SK-N-SH treated with all-trans-retinoic acid at 6 μM for 48 hours (cell line): ENCODE results near the gene SURF2.

ENCODE experiments used
- ATAC-seq: fragments of 200-7000 bp; cut with Tn5 transposase; 3 replicates; pipeline ENCODE4 v1.9.1; 2020; ENCODE audit warnings: mild to moderate bottlenecking, moderate library complexity
- ARNTL ChIP-seq: fragments of 450-650 bp; formaldehyde crosslinking; IDR thresholded peaks from 2 replicates; pipeline ENCODE4 v1.5.0; 2020; ENCODE audit warnings: low read depth, mild to moderate bottlenecking, moderate library complexity, borderline replicate concordance
- BACH2 ChIP-seq: fragments of 250-450 bp; sonication (Bioruptor Pico); IDR thresholded peaks from 2 replicates; pipeline ENCODE4 v1.9.0; 2021; ENCODE audit warnings: mild to moderate bottlenecking, borderline replicate concordance
- CSDC2 ChIP-seq: fragments of 250-450 bp; sonication (Bioruptor Pico); IDR thresholded peaks from 2 replicates; pipeline ENCODE4 v1.5.0; 2020; ENCODE audit warnings: mild to moderate bottlenecking, moderate library complexity
- ESRRG ChIP-seq: fragments of 250-450 bp; sonication (Bioruptor Pico); IDR thresholded peaks from 2 replicates; pipeline ENCODE4 v1.6.1; 2021; ENCODE audit warnings: mild to moderate bottlenecking
- GLIS3 ChIP-seq: fragments of 250-450 bp; sonication (Bioruptor Pico); IDR thresholded peaks from 2 replicates; pipeline ENCODE4 v1.5.0; 2020; ENCODE audit warnings: mild to moderate bottlenecking, moderate library complexity
- ISL1 ChIP-seq: fragments of 250-450 bp; sonication (Bioruptor Pico); IDR thresholded peaks from 2 replicates; pipeline ENCODE4 v2.1.2; 2022; ENCODE audit warnings: mild to moderate bottlenecking, moderate library complexity
- OSR1 ChIP-seq: fragments of 250-450 bp; sonication (Bioruptor Pico); IDR thresholded peaks from 2 replicates; pipeline ENCODE4 v1.8.0; 2022; ENCODE audit warnings: moderate library complexity, mild to moderate bottlenecking, inconsistent platforms
- PPARA ChIP-seq: fragments of 250-450 bp; sonication (Bioruptor Pico); IDR thresholded peaks from 2 replicates; pipeline ENCODE4 v1.5.0; 2020; ENCODE audit warnings: mild to moderate bottlenecking, borderline replicate concordance
- RARB ChIP-seq: fragments of 250-450 bp; sonication (Bioruptor Pico); IDR thresholded peaks from 2 replicates; pipeline ENCODE4 v1.8.0; 2021; ENCODE audit warnings: mild to moderate bottlenecking, moderate library complexity
- SNAI2 ChIP-seq: fragments of 250-450 bp; sonication (Bioruptor Pico); IDR thresholded peaks from 2 replicates; pipeline ENCODE4 v1.5.0; 2020; ENCODE audit warnings: mild to moderate bottlenecking, moderate library complexity
- TCF4 ChIP-seq: fragments of 250-450 bp; sonication (Bioruptor Pico); IDR thresholded peaks from 2 replicates; pipeline ENCODE4 v1.8.0; 2021; ENCODE audit warnings: mild to moderate bottlenecking, moderate library complexity, borderline replicate concordance
- TOX ChIP-seq: fragments of 250-450 bp; sonication (Bioruptor Pico); IDR thresholded peaks from 2 replicates; pipeline ENCODE4 v1.8.0; 2021; ENCODE audit warnings: mild to moderate bottlenecking, moderate library complexity, borderline replicate concordance
- ZC3H10 ChIP-seq: fragments of 250-450 bp; sonication (Bioruptor Pico); IDR thresholded peaks from 2 replicates; pipeline ENCODE4 v1.5.1; 2021; ENCODE audit warnings: mild to moderate bottlenecking, moderate library complexity
- ZFP30 ChIP-seq: fragments of 450-650 bp; formaldehyde crosslinking; IDR thresholded peaks from 2 replicates; pipeline ENCODE4 v1.5.0; 2022; ENCODE audit warnings: mild to moderate bottlenecking, moderate library complexity
- ZNF565 ChIP-seq: fragments of 450-650 bp; formaldehyde crosslinking; conservative IDR thresholded peaks from 2 replicates; pipeline ENCODE4 v1.5.0; 2020; ENCODE audit warnings: low read depth, mild to moderate bottlenecking, moderate library complexity
- ZNF70 ChIP-seq: fragments of 450-650 bp; formaldehyde crosslinking; IDR thresholded peaks from 2 replicates; pipeline ENCODE4 v1.5.0; 2020; ENCODE audit warnings: mild to moderate bottlenecking, moderate library complexity
- ZNF8 ChIP-seq: fragments of 450-650 bp; formaldehyde crosslinking; IDR thresholded peaks from 2 replicates; pipeline ENCODE4 v1.5.0; 2020; ENCODE audit warnings: mild to moderate bottlenecking, moderate library complexity
- TF ChIP-seq, protein P1 (sequence below): fragments of 250-450 bp; sonication (Bioruptor Pico); IDR thresholded peaks from 2 replicates; pipeline ENCODE4 v1.5.1; 2020; ENCODE audit warnings: low read depth, mild to moderate bottlenecking, moderate library complexity
- TF ChIP-seq, protein P2 (sequence below): fragments of 250-450 bp; sonication (Bioruptor Pico); IDR thresholded peaks from 2 replicates; pipeline ENCODE4 v1.5.1; 2021; ENCODE audit warnings: mild to moderate bottlenecking, moderate library complexity
- TF ChIP-seq, protein P3 (sequence below): fragments of 250-450 bp; sonication (Bioruptor Pico); IDR thresholded peaks from 2 replicates; pipeline ENCODE4 v1.5.0; 2020; ENCODE audit warnings: mild to moderate bottlenecking, moderate library complexity
- TF ChIP-seq, protein P4 (sequence below): fragments of 250-450 bp; sonication (Bioruptor Pico); IDR thresholded peaks from 2 replicates; pipeline ENCODE4 v1.8.0; 2021; ENCODE audit warnings: low read depth, mild to moderate bottlenecking, moderate library complexity, borderline replicate concordance
- TF ChIP-seq, protein P5 (sequence below): fragments of 250-450 bp; sonication (Bioruptor Pico); IDR thresholded peaks from 2 replicates; pipeline ENCODE4 v1.8.0; 2020; ENCODE audit warnings: mild to moderate bottlenecking, moderate library complexity, borderline replicate concordance

Gene SURF2

DNA sequence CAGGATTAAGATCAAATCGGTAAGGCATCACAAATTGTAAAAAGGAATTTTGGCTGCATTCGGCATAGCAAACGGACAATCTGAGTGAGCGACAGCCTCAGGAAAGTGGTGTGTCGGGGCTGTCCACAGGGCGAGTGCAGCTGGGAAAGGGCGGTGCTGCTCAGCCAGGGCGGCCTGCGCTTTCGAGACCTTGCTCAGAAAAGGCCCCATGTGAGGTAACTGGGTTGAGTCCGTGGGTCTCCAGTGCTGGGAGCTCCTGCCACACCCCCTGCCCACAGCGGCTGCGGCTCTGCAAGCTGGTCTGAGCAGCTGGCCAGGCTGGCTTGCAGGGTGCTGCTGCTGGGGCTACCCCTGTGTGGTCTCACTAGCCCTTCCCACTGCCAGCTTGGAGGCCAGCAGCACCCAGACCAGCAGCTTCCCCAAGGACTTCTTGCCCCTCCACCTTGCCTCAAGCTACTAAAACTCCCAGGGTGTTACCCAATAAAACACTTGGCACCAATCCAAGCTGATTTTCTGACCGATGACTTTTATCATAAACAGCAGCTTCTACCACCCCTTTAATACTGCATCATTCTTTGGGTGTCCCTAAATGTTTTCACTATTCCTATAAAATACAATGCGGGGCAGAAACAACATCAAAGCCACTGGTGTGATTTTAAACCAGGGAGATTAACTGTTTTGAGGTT lies 6.2 kb downstream of the SURF2 start:
- TF ChIP-seq PPARA (CRISPR knock-in tag) = no peak
- TF ChIP-seq ZNF565 (CRISPR knock-in tag) = no peak
- ATAC-seq = no peak

DNA sequence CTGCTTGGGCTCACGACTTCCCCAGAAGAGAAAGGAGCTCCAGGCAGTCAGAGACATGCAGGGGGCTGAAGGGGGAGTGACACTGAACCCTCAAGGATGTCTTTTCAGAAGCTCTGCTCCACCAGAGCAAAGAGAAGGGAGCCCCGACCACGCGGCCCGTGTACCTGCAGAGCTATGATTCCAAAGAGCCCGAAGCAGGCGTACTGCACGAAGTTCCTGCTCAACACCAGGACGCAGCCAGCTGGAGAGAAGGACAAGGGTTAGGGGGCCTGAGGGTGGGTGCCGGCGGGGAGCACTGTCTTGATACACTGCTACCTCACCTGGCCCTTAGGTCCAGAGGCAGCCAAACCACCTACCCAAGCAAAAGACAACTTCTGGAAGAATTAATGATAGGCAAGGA lies 10.1 kb downstream of the SURF2 start:
- ATAC-seq = no peak
- TF ChIP-seq OSR1 (CRISPR knock-in tag) (no peak), ZC3H10 (CRISPR knock-in tag) (no peak), CSDC2 (CRISPR knock-in tag) (no peak), ARNTL (no peak), ZFP30 (no peak), SNAI2 (CRISPR knock-in tag) (no peak), TOX (CRISPR knock-in tag) (no peak), PPARA (CRISPR knock-in tag) (no peak), ESRRG (CRISPR knock-in tag) (no peak)
- TF ChIP-seq, protein P1, sequence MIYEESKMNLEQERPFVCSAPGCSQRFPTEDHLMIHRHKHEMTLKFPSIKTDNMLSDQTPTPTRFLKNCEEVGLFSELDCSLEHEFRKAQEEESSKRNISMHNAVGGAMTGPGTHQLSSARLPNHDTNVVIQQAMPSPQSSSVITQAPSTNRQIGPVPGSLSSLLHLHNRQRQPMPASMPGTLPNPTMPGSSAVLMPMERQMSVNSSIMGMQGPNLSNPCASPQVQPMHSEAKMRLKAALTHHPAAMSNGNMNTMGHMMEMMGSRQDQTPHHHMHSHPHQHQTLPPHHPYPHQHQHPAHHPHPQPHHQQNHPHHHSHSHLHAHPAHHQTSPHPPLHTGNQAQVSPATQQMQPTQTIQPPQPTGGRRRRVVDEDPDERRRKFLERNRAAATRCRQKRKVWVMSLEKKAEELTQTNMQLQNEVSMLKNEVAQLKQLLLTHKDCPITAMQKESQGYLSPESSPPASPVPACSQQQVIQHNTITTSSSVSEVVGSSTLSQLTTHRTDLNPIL = no peak
- TF ChIP-seq, protein P2, sequence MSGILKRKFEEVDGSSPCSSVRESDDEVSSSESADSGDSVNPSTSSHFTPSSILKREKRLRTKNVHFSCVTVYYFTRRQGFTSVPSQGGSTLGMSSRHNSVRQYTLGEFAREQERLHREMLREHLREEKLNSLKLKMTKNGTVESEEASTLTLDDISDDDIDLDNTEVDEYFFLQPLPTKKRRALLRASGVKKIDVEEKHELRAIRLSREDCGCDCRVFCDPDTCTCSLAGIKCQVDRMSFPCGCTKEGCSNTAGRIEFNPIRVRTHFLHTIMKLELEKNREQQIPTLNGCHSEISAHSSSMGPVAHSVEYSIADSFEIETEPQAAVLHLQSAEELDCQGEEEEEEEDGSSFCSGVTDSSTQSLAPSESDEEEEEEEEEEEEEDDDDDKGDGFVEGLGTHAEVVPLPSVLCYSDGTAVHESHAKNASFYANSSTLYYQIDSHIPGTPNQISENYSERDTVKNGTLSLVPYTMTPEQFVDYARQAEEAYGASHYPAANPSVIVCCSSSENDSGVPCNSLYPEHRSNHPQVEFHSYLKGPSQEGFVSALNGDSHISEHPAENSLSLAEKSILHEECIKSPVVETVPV = no peak
- TF ChIP-seq, protein P3, sequence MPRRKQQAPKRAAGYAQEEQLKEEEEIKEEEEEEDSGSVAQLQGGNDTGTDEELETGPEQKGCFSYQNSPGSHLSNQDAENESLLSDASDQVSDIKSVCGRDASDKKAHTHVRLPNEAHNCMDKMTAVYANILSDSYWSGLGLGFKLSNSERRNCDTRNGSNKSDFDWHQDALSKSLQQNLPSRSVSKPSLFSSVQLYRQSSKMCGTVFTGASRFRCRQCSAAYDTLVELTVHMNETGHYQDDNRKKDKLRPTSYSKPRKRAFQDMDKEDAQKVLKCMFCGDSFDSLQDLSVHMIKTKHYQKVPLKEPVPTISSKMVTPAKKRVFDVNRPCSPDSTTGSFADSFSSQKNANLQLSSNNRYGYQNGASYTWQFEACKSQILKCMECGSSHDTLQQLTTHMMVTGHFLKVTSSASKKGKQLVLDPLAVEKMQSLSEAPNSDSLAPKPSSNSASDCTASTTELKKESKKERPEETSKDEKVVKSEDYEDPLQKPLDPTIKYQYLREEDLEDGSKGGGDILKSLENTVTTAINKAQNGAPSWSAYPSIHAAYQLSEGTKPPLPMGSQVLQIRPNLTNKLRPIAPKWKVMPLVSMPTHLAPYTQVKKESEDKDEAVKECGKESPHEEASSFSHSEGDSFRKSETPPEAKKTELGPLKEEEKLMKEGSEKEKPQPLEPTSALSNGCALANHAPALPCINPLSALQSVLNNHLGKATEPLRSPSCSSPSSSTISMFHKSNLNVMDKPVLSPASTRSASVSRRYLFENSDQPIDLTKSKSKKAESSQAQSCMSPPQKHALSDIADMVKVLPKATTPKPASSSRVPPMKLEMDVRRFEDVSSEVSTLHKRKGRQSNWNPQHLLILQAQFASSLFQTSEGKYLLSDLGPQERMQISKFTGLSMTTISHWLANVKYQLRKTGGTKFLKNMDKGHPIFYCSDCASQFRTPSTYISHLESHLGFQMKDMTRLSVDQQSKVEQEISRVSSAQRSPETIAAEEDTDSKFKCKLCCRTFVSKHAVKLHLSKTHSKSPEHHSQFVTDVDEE (CRISPR knock-in tag) = no peak
- TF ChIP-seq, protein P4, sequence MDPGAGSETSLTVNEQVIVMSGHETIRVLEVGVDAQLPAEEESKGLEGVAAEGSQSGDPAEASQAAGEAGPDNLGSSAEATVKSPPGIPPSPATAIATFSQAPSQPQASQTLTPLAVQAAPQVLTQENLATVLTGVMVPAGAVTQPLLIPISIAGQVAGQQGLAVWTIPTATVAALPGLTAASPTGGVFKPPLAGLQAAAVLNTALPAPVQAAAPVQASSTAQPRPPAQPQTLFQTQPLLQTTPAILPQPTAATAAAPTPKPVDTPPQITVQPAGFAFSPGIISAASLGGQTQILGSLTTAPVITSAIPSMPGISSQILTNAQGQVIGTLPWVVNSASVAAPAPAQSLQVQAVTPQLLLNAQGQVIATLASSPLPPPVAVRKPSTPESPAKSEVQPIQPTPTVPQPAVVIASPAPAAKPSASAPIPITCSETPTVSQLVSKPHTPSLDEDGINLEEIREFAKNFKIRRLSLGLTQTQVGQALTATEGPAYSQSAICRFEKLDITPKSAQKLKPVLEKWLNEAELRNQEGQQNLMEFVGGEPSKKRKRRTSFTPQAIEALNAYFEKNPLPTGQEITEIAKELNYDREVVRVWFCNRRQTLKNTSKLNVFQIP (CRISPR knock-in tag) = no peak

DNA sequence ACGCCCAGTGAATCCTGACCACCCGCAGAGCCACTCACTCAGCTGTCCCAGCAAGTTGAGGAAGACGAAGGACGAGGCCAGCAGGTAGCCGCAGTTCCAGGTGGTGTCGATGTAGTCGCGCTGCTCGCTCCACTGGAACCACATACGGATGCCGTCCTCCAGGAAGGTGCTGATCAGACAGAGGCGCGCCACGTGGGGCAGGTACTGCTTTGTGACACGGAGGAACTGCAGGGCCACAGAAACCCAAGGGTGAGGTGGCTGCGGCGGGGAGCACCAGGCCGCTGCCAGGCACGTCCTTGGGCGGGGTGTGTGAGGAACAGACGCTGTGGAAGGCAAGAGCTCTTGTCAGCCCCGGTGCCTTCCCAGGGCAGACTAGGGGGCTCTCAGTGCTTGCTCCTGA lies 10.9 kb downstream of the SURF2 start:
- ATAC-seq = no peak
- no peak for TF ChIP-seq ZC3H10 (CRISPR knock-in tag)
- TF ChIP-seq ISL1 (CRISPR knock-in tag) = no peak
- TF ChIP-seq ARNTL = no peak
- no peak for TF ChIP-seq TCF4 (CRISPR knock-in tag)
- TF ChIP-seq ZNF70 = no peak
- TF ChIP-seq ZNF565 (CRISPR knock-in tag) = no peak
- no peak for TF ChIP-seq ZFP30
- no peak for TF ChIP-seq ZNF8
- TF ChIP-seq PPARA (CRISPR knock-in tag) = no peak
- TF ChIP-seq GLIS3 (CRISPR knock-in tag) = no peak
- TF ChIP-seq, protein P3 (CRISPR knock-in tag) = no peak
- TF ChIP-seq RARB (CRISPR knock-in tag) = no peak
- TF ChIP-seq, protein P5, sequence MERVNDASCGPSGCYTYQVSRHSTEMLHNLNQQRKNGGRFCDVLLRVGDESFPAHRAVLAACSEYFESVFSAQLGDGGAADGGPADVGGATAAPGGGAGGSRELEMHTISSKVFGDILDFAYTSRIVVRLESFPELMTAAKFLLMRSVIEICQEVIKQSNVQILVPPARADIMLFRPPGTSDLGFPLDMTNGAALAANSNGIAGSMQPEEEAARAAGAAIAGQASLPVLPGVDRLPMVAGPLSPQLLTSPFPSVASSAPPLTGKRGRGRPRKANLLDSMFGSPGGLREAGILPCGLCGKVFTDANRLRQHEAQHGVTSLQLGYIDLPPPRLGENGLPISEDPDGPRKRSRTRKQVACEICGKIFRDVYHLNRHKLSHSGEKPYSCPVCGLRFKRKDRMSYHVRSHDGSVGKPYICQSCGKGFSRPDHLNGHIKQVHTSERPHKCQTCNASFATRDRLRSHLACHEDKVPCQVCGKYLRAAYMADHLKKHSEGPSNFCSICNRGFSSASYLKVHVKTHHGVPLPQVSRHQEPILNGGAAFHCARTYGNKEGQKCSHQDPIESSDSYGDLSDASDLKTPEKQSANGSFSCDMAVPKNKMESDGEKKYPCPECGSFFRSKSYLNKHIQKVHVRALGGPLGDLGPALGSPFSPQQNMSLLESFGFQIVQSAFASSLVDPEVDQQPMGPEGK (CRISPR knock-in tag) = no peak
- TF ChIP-seq BACH2 (CRISPR knock-in tag) = no peak
- TF ChIP-seq, protein P2 = no peak
- TF ChIP-seq CSDC2 (CRISPR knock-in tag) = no peak
- TF ChIP-seq, protein P1 = no peak
